NCI-H774 (cell line): ENCODE results near the gene SPIRE1.
"Not testable (repeated sequence)": the region's sequence is repeated elsewhere in the genome, so short reads cannot be mapped to it uniquely, and the experiment has no call there.

Experiments
- DNase-seq: peaks from one replicate; lab custom pipeline; 2025; lab: John Stamatoyannopoulos, UW

SPIRE1 gene

GRCh38 chr18:12598181-12598930 lies 59.6 kb downstream of the SPIRE1 start:
- no peak for DNase-seq

- no peak for DNase-seq
Measured at GRCh38 chr18:12597760-12598159, 60.1 kb downstream of the SPIRE1 start.

- DNase-seq: no peak
Measured at GRCh38 chr18:12595571-12596255, 62.2 kb downstream of the SPIRE1 start.

- DNase-seq: no peak
Measured at GRCh38 chr18:12593866-12594265, 64.0 kb downstream of the SPIRE1 start.

- DNase-seq: no peak
Measured at GRCh38 chr18:12592597-12593127, 65.2 kb downstream of the SPIRE1 start.

GRCh38 chr18:12589448-12589847 lies 68.5 kb downstream of the SPIRE1 start:
- peak; percentile 58 for DNase-seq

- no peak for DNase-seq
Measured at GRCh38 chr18:12586956-12587355, 71.0 kb downstream of the SPIRE1 start.

GRCh38 chr18:12585218-12585617 lies 72.7 kb downstream of the SPIRE1 start:
- no peak for DNase-seq

- no peak for DNase-seq
Measured at GRCh38 chr18:12580630-12581342, 77.1 kb downstream of the SPIRE1 start.

GRCh38 chr18:12579775-12580174 lies 78.1 kb downstream of the SPIRE1 start:
- no peak for DNase-seq

- no peak for DNase-seq
Measured at GRCh38 chr18:12577848-12578247, 80.1 kb downstream of the SPIRE1 start.

- no peak for DNase-seq
Measured at GRCh38 chr18:12574494-12575185, 83.3 kb downstream of the SPIRE1 start.

GRCh38 chr18:12571630-12572029 lies 86.3 kb downstream of the SPIRE1 start:
- no peak for DNase-seq

GRCh38 chr18:12569791-12570190 lies 88.1 kb downstream of the SPIRE1 start:
- no peak for DNase-seq

- no peak for DNase-seq
Measured at GRCh38 chr18:12567849-12568248, 90.1 kb downstream of the SPIRE1 start.

- DNase-seq: no peak
Measured at GRCh38 chr18:12564861-12565260, 93.0 kb downstream of the SPIRE1 start.

GRCh38 chr18:12564378-12564777 lies 93.5 kb downstream of the SPIRE1 start:
- DNase-seq: no peak

- not testable (repeated sequence) for DNase-seq
Measured at GRCh38 chr18:12560600-12560999, 97.3 kb downstream of the SPIRE1 start.

GRCh38 chr18:12559319-12559718 lies 98.6 kb downstream of the SPIRE1 start:
- no peak for DNase-seq

GRCh38 chr18:12556946-12557806 lies 100.7 kb downstream of the SPIRE1 start:
- DNase-seq: no peak

GRCh38 chr18:12554796-12555388 lies 103.0 kb downstream of the SPIRE1 start:
- no peak for DNase-seq
